Measurements from ENCODE around the gene EMC1. TPM values are rescaled to one million over a fixed set of nuclear protein-coding genes. Genes with fewer than 3 reads are reported as not detected.
"Not testable (repeated sequence)": the region's sequence is repeated elsewhere in the genome, so short reads cannot be mapped to it uniquely, and the experiment has no call there.

EMC1 gene
- total and polyA plus RNA-seq, 2 experiments from 2014 or later, result 25.0 to 37.0 TPM

DNA sequence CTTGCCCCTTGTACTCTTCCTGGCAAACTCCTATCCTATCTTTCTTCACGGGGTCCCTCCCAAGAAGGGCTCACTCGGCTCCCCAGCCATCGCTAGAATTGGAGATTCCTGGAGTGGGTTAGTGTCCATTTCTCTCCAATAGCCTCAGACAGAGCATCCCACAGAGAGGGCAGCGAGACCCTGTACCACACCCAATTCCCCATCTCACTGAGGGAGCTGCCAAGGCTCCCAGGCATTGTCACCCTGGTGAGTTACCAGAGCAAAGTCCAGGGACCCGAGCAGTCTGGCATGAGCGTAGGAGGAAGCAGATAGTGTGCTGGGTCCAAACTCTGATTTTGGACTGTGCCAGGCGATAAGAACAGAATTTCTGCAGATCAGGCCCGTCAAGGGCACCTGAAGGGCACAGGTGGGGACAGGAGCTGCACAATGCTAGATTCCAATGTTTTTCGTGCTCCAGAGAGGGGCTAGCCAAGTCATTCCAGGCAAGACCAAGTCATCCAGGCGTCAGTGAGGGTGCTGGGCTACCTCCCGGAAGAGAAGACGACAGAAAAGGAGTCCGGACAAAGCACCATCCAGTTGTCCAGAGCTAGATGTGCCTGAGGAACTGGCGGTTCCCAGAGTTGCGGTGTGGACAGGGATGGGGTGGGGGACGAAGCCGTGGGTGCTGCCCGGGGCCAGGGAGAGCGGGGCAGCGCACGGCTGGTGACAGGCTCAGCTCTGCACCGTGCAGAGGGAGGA, 22.0 kb upstream of the EMC1 start:
- no peak overlapping the region for H3K4me3 ChIP-seq
- TF ChIP-seq, protein P1, sequence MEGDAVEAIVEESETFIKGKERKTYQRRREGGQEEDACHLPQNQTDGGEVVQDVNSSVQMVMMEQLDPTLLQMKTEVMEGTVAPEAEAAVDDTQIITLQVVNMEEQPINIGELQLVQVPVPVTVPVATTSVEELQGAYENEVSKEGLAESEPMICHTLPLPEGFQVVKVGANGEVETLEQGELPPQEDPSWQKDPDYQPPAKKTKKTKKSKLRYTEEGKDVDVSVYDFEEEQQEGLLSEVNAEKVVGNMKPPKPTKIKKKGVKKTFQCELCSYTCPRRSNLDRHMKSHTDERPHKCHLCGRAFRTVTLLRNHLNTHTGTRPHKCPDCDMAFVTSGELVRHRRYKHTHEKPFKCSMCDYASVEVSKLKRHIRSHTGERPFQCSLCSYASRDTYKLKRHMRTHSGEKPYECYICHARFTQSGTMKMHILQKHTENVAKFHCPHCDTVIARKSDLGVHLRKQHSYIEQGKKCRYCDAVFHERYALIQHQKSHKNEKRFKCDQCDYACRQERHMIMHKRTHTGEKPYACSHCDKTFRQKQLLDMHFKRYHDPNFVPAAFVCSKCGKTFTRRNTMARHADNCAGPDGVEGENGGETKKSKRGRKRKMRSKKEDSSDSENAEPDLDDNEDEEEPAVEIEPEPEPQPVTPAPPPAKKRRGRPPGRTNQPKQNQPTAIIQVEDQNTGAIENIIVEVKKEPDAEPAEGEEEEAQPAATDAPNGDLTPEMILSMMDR (IDR thresholded peaks at IDR 0.05; ENCODE audit: low read depth, low read length), result no peak

DNA sequence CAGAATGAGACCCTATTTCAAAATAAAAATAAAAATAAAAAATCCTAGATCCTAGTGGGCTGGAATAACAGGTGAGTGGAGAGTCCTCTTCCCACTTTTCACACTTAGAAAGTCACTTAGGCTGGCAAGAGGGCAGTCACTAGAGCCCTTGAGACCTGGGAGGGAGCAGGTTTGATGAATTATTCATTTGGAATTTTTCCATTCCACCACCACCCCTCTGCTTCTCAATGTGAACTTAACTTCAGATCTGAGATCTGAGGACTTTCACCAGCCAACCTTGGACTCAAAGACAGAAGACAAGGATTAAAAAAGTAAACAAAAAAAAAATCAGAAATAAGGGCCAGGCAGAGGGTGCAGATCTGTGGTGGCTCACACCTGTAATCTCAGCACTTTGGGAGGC, 20.7 kb upstream of the EMC1 start:
- H3K36me3 ChIP-seq, result no peaks in the 10 kb centered on the region
- TF ChIP-seq, protein P1 (IDR thresholded peaks at IDR 0.05; ENCODE audit: low read depth, low read length), result no peak
- no peaks in the 10 kb centered on the region for H3K27me3 ChIP-seq

More for the DNA sequence above, 22.0 kb upstream of the EMC1 start:
- Histone ChIP-seq H3K36me3 (no peaks in the 10 kb centered on the region), H3K27ac (no peak overlapping the region), H3K27me3 (no peaks in the 10 kb centered on the region), H3K9me3 (ENCODE audit: low read depth) (no peaks in the 10 kb centered on the region), H3K4me1 (ENCODE audit: low read depth) (no peaks in the 10 kb centered on the region)
- DNase-seq (ENCODE audit: low read depth in 1 of 2, low spot score in 1 of 2), result no peak

DNA sequence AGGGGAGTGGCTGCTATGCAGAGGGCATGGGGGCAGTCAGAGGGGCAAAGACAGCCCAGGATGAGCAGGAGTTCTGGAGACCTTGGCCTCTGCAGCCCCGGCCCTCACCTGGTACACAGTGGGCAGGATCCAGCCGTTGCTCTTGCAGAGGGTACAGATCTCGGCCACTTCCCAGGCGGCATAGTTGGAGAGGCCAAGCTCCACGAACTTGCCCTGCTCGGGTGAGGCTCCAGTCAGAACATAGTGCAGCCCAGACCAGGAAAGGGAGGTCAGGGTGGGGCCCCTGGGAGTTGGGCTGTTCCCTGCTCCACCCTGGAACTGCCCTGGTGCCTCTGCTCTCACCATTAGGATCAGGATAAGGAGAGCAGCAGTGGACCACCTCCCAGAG, 19.0 kb upstream of the EMC1 start:
- not testable (repeated sequence) for H3K36me3 ChIP-seq; H3K27me3 ChIP-seq; H3K27ac ChIP-seq; H3K9me3 ChIP-seq (ENCODE audit: low read depth); DNase-seq (ENCODE audit: low read depth in 1 of 2, low spot score in 1 of 2); H3K4me1 ChIP-seq (ENCODE audit: low read depth); H3K4me3 ChIP-seq

More for the DNA sequence above, 20.7 kb upstream of the EMC1 start:
- no peaks in the 10 kb centered on the region for H3K9me3 ChIP-seq (ENCODE audit: low read depth)
- H3K4me3 ChIP-seq, result no peak overlapping the region
- no peaks in the 10 kb centered on the region for H3K4me1 ChIP-seq (ENCODE audit: low read depth)
- no peak for DNase-seq (ENCODE audit: low read depth in 1 of 2, low spot score in 1 of 2)
- no peak overlapping the region for H3K27ac ChIP-seq

DNA sequence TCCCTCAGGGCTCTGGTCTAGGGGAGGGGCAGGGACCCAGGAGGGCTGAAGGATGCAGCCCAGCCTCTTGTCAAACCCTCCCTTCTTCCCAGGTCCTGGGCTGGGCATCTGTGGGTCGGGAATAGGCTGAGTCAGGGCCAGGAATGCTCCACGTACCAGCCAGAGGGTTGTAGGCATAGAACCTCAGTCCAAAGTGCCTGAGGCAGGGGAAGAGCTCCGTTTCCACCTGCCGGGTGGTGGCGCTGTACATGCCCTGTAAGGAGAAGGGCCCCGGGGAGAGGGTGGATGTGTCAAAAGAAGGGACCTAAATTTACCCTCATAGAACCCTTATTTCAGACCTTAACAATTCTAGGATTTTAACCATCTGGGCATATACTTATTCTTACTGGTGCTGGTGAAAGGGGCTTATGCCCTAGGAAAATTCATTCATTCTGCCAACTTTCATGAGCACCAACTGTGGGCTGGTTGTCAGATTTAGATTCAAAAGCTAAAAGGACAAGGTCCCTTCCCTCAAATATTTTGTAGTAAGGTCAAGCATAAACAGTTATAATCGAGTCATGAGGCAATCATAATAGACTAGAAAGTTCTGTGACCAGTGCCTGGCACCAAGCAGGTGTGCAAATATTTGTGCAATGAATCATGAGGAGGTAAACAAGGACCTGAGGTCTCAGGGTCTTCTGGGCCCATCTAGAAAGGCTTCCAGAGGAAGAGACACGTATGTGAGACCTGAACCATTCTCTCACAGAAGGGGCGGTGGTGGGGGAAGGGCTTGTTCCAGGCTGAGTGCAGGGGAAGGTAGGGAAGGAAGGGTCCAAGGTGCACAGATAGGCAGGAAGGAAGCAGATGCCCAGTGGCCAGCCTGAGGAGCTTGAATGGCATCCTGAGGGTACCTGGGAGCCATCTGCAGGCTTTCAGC, 18.4 kb upstream of the EMC1 start:
- not testable (repeated sequence) for H3K4me3 ChIP-seq; H3K27ac ChIP-seq; H3K4me1 ChIP-seq (ENCODE audit: low read depth); H3K36me3 ChIP-seq; H3K27me3 ChIP-seq; DNase-seq (ENCODE audit: low read depth in 1 of 2, low spot score in 1 of 2); H3K9me3 ChIP-seq (ENCODE audit: low read depth)
- TF ChIP-seq, protein P1 (IDR thresholded peaks at IDR 0.05; ENCODE audit: low read depth, low read length), result peak; percentile 14

DNA sequence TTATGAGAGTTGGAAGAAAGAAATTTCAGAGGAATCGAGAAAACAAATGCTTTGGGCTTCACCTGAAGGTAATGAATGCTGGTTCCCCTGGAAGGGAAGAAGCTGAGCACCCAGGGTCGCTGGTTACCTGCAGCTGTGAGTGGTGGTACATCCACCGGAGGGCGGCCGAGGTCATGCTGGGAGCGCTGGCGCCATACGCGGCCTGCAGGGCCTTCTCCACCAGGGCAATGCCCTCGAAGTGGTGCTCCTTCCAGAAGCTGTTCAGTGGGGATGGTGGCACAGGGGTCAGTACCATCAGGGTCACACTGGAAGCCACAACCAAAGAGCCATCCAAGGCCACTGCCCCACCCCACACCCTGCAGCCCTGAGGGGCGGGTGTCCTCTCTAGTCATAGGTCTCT, 17.1 kb upstream of the EMC1 start:
- no peak overlapping the region for H3K4me3 ChIP-seq
- TF ChIP-seq, protein P1 (IDR thresholded peaks at IDR 0.05; ENCODE audit: low read depth, low read length), result no peak
- H3K9me3 ChIP-seq (ENCODE audit: low read depth), result no peaks in the 10 kb centered on the region
- H3K27me3 ChIP-seq, result no peaks in the 10 kb centered on the region
- H3K36me3 ChIP-seq, result no peaks in the 10 kb centered on the region
- no peak overlapping the region for H3K27ac ChIP-seq
- DNase-seq (ENCODE audit: low read depth in 1 of 2, low spot score in 1 of 2), result no peak
- H3K4me1 ChIP-seq (ENCODE audit: low read depth), result no peaks in the 10 kb centered on the region

DNA sequence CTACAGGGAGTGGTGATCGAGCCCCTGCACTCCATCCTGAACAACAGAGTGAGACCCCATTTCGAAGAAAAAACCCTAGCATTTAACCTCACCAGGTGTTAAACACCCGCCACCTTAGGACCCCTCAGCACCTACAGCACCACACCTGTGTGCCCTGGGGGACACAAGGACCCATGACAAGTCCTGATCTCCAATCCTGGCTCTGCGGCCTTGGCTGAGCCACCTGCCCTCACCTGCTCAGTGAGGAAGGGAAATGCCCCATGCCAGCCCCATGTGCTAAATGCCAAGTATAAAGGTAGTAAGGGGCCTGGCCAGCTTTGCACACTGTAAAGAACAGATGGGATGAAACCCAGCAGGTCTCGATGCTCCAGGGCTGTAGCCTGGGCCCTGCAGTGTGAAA, 11.4 kb upstream of the EMC1 start:
- TF ChIP-seq, protein P1 (IDR thresholded peaks at IDR 0.05; ENCODE audit: low read depth, low read length), result no peak
- no peak overlapping the region for H3K27ac ChIP-seq
- no peaks in the 10 kb centered on the region for H3K9me3 ChIP-seq (ENCODE audit: low read depth)

More for the DNA sequence above, 11.4 kb upstream of the EMC1 start:
- no peak overlapping the region for H3K4me3 ChIP-seq
- no peaks in the 10 kb centered on the region for H3K27me3 ChIP-seq
- peaks cover 8% of the 10 kb centered on the region for H3K36me3 ChIP-seq
- no peaks in the 10 kb centered on the region for H3K4me1 ChIP-seq (ENCODE audit: low read depth)
- DNase-seq (ENCODE audit: low read depth in 1 of 2, low spot score in 1 of 2), result no peak
